Measurements from ENCODE around the gene EML5. TPM values are rescaled to one million over a fixed set of nuclear protein-coding genes. Genes with fewer than 3 reads are reported as not detected.
A peak's percentile ranks its signal among the peaks of the same experiment; 100 is the strongest.

The EML5 gene
- total RNA-seq, 1 experiment from 2014 or later, result 1.8 TPM

GRCh38 chr14:88753873-88754272 lies 38.9 kb downstream of the EML5 start (continued):
- TF ChIP-seq MAX (IDR thresholded peaks at IDR 0.05) (no peak), CEBPB (IDR thresholded peaks at IDR 0.05; ENCODE audit: low read depth) (no peak), POLR2A (IDR thresholded peaks at IDR 0.05; ENCODE audit: borderline replicate concordance, extremely low read depth, insufficient read depth, insufficient read length) (no peak)

- Histone ChIP-seq H3K4me2 (ENCODE audit: low read length) (no peak overlapping the region), H3K9ac (ENCODE audit: low read length) (no peak overlapping the region), H3K4me3 (replicated peaks in 1 of 2; ENCODE audit: low read depth in 1 of 2, low read length in 2 of 2) (no peak overlapping the region), H3K4me1 (ENCODE audit: control insufficient read depth in 1 of 2, insufficient read depth in 2 of 2, low read length in 2 of 2) (no peaks in the 10 kb centered on the region), H3K27me3 (ENCODE audit: insufficient read depth, low read length) (no peaks in the 10 kb centered on the region), H4K20me1 (ENCODE audit: insufficient read depth) (no peaks in the 10 kb centered on the region), H3K9me3 (ENCODE audit: control insufficient read depth in 1 of 2, insufficient read depth in 1 of 2, low read depth in 1 of 2, low read length in 2 of 2) (no peaks in the 10 kb centered on the region), H3K79me2 (ENCODE audit: insufficient read depth, low read length) (no peaks in the 10 kb centered on the region), H3K9me2 (ENCODE audit: insufficient read depth) (no peaks in the 10 kb centered on the region), H2AFZ (ENCODE audit: low read depth, low read length, poor library complexity, severe bottlenecking) (no peak overlapping the region), H3K27ac (ENCODE audit: low read depth, low read length) (no peak overlapping the region), H3K36me3 (ENCODE audit: control insufficient read depth in 1 of 2, insufficient read depth in 2 of 2, low read length in 2 of 2) (no peaks in the 10 kb centered on the region)
- ChIA-PET POLR2A (no interaction called here), RAD21 (ENCODE audit: low non-redundant PET in 1 of 2, low total read pairs in 2 of 2, uncharacterized antibody in 2 of 2, unreplicated experiment in 2 of 2) (no interaction called here), CTCF (interaction anchor here (1.0 to 1.4 kb wide), 2 partner anchors 9 to 11 kb away, joined by 3 to 5 read pairs; no protein-coding TSS in a partner anchor)
- no peak for TF ChIP-seq JUND (IDR thresholded peaks at IDR 0.05)
- TF ChIP-seq, protein P1, sequence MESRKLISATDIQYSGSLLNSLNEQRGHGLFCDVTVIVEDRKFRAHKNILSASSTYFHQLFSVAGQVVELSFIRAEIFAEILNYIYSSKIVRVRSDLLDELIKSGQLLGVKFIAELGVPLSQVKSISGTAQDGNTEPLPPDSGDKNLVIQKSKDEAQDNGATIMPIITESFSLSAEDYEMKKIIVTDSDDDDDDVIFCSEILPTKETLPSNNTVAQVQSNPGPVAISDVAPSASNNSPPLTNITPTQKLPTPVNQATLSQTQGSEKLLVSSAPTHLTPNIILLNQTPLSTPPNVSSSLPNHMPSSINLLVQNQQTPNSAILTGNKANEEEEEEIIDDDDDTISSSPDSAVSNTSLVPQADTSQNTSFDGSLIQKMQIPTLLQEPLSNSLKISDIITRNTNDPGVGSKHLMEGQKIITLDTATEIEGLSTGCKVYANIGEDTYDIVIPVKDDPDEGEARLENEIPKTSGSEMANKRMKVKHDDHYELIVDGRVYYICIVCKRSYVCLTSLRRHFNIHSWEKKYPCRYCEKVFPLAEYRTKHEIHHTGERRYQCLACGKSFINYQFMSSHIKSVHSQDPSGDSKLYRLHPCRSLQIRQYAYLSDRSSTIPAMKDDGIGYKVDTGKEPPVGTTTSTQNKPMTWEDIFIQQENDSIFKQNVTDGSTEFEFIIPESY (IDR thresholded peaks at IDR 0.05; ENCODE audit: extremely low read depth, insufficient replicate concordance, low read length), result no peak
- peak; percentile 35; the same call in 1 of the 2 replicates for TF ChIP-seq CEBPB (IDR thresholded peaks at IDR 0.05; ENCODE audit: low read depth)
- no peak for TF ChIP-seq SRF (IDR thresholded peaks at IDR 0.05; ENCODE audit: low read depth)
- TF ChIP-seq, protein P2, sequence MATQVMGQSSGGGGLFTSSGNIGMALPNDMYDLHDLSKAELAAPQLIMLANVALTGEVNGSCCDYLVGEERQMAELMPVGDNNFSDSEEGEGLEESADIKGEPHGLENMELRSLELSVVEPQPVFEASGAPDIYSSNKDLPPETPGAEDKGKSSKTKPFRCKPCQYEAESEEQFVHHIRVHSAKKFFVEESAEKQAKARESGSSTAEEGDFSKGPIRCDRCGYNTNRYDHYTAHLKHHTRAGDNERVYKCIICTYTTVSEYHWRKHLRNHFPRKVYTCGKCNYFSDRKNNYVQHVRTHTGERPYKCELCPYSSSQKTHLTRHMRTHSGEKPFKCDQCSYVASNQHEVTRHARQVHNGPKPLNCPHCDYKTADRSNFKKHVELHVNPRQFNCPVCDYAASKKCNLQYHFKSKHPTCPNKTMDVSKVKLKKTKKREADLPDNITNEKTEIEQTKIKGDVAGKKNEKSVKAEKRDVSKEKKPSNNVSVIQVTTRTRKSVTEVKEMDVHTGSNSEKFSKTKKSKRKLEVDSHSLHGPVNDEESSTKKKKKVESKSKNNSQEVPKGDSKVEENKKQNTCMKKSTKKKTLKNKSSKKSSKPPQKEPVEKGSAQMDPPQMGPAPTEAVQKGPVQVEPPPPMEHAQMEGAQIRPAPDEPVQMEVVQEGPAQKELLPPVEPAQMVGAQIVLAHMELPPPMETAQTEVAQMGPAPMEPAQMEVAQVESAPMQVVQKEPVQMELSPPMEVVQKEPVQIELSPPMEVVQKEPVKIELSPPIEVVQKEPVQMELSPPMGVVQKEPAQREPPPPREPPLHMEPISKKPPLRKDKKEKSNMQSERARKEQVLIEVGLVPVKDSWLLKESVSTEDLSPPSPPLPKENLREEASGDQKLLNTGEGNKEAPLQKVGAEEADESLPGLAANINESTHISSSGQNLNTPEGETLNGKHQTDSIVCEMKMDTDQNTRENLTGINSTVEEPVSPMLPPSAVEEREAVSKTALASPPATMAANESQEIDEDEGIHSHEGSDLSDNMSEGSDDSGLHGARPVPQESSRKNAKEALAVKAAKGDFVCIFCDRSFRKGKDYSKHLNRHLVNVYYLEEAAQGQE (IDR thresholded peaks at IDR 0.05; ENCODE audit: low read depth), result no peak
- no peak for TF ChIP-seq POLR2AphosphoS5 (IDR thresholded peaks at IDR 0.05; ENCODE audit: low read depth, low read length)
- TF ChIP-seq EGR1 (IDR thresholded peaks at IDR 0.05; ENCODE audit: low read depth), result no peak
- no peak for TF ChIP-seq TCF7L2 (IDR thresholded peaks at IDR 0.05; ENCODE audit: borderline replicate concordance, extremely low read depth, insufficient read depth, insufficient read length)
- no peak for TF ChIP-seq ZNF274 (IDR thresholded peaks at IDR 0.05; ENCODE audit: low read depth, low read length)
- DNase-seq (ENCODE audit: low read depth, low spot score) (no peak), ATAC-seq (no peak)
- no TSS peak for BruUV-seq (replicated peaks)
- intact Hi-C loops (cut with micrococcal nuclease), result no loop called here
Measured at GRCh38 chr14:88750945-88751344, 41.8 kb downstream of the EML5 start.
